Activated CD4-positive, alpha-beta T cell treated with anti-CD3 and anti-CD28 coated beads for 1 hour (primary cell): ENCODE measurements around the gene GIMAP4.
"Not testable (repeated sequence)": the region's sequence is repeated elsewhere in the genome, so short reads cannot be mapped to it uniquely, and the experiment has no call there.

ENCODE experiments used
- DNase-seq: peaks from one replicate; pipeline ENCODE4 v3.0.0-alpha.2; 2020

Gene GIMAP4

DNA sequence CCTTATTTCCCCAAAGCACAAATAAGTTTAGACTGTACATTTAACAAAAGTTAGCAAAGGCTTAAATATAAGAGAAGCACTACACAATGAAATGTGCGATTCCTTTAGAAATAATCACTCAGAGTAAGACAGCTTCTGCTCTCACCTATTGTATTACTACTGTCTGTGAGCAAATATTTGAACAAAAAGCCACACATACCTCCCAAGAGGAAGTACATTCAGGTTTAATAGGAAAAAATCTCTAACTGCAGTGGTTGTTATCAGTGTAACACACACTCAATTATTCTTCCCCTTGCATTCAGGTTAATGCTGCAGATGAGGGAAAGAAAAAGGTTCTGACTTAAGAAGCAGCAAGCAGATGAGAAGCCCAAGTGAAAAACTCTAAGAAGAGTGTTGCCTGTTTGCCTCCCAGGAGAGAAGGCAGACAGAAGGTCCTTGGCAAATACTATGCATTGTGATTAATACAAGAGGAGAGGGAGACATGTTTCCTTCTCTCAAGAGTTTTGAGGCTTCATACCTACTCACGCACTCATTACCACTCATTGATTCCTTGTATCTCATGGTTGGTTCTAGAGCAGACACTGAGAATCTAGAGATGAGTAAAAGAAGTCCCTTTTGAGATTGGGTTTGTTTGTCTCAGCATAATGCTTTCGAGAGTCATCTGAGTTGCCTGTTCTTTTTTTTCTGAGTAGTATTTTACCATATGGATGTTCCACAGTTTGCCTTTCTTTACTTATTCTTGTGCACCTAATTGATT, 13.6 kb downstream of the GIMAP4 start:
- no peak for DNase-seq

GRCh38 chr7:150585199-150585598, 18.0 kb downstream of the GIMAP4 start:
- no peak for DNase-seq

DNA sequence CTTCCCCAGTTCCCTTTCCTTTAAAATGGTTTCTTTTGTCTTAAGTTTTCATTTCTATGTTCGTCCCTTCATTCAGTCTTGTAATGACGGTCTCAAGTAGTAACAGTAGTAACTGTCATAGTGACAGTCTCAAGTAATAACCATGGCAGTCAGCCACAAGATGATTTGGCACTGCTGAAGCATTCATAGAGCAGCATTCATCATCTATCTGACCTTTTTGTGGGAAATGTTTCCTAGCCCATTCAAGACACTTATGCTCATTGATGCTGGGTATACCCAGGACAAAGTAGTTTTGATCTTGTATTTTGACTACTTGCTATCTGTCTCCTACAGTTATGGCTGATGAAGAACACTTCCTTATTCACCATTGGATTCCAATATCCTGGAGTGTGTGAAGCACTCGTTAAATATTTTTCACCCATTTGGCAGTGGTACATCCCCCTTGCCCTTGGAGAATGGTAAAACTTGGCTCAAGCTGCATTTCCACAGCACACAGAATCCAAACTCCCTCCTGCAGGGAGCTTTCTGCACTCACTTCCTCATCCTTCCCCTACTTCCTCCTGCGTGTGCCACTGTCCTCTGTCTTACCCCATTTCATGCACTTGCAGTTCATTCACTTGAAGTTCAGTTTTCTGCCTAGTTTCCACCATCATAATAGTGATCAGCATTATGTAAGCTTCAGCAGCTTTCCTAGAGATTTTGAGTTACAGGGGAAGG, 19.0 kb downstream of the GIMAP4 start:
- DNase-seq, result no peak

DNA sequence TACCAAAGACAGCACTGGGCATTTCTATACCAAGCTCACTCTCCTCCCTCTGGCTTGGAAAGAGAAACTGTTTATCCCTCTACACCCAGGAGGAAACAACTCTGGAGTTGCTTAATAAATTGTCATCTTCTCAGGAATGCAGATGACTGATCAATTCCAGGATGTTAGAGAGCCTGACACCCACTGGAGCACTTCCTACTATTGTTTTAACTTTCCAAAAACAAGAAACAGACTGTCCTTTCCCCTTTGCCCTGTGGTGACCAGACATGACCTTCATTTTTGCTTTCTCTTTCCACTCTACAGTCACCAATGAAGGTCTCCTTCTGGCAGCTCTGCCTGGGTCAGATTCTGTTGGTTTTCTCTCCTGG, 19.6 kb downstream of the GIMAP4 start:
- DNase-seq, result no peak

DNA sequence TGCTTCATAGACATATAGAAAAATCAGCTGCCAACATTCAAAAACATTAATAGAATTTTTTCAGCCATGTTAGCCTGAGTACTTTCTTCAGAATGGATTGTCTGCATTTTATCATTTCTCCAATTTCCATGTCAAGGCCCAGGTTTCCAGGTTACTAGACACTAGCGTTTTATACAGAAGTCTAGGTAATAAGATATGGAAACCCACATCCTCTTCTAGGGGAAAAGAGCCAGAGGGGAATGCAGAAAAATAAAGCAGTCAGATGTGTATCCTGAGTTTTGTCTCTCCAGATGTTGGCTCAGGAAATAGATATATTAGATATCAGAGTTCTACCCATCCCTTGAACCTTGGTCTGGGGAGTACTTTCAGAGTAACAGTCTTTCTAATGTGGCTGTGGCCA, 20.4 kb downstream of the GIMAP4 start:
- no peak for DNase-seq

GRCh38 chr7:150594805-150595204, 27.6 kb downstream of the GIMAP4 start:
- no peak for DNase-seq

DNA sequence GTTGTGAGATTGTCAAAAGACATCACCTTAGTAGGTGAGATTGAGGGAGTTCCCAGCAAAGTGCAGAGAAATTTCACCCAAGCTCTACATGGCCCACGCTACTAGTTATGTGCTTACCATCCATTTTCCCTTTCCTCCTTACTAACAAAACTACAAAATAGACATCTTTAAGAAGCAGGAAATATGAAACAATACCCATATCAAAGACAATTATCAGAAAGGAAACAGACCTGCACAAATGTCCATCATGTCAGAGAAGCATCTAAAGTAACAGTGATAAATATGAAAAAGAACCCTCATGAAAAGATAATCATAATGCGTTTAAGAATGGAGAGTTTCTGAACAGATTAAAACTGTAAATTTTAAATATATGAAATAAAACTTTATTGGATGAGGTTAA, 28.2 kb downstream of the GIMAP4 start:
- no peak for DNase-seq

DNA sequence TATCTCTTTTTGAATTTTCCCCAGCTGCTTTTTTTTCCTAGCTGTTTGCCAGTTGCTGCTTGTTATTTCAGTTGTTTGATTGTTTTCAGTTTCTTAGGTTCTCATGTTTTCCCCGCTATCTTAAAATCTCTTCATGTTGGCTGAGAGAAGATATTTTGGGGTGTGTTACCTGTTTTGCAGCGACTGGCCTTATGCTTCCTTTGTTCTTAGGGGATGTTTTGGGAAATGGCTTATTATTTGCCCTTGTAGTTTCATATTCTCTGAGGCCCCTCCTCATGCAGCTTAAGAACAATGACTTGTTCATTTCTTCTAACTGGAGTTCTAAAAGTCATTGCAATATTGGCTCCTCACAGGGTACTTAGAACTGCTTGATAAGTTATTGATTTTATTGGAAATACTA, 36.4 kb downstream of the GIMAP4 start:
- not testable (repeated sequence) for DNase-seq

GRCh38 chr7:150610233-150610632, 43.0 kb downstream of the GIMAP4 start:
- no peak for DNase-seq

GRCh38 chr7:150612925-150613324, 45.7 kb downstream of the GIMAP4 start:
- DNase-seq, result no peak

DNA sequence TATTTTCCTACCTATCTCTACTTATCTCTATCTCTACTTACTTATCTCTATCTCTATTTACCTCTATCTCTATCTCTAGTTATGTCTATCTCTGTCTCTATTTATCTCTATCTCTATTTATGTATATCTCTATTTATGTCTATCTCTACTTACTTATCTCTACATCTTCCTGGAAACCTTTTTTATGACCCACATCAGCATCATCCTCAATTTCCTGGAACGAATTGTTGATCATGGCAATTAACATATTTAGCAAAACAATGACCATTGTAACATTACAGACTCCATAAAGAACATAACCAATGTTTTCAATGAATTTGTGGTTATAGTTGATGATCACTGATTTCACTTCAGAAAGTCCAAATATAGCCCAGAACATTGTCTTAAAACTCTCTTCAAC, 46.7 kb downstream of the GIMAP4 start:
- no peak for DNase-seq

- DNase-seq, result not testable (repeated sequence)
Measured at GRCh38 chr7:150614426-150614825, 47.2 kb downstream of the GIMAP4 start.

- not testable (repeated sequence) for DNase-seq
Measured at GRCh38 chr7:150615221-150615755, 48.1 kb downstream of the GIMAP4 start.

DNA sequence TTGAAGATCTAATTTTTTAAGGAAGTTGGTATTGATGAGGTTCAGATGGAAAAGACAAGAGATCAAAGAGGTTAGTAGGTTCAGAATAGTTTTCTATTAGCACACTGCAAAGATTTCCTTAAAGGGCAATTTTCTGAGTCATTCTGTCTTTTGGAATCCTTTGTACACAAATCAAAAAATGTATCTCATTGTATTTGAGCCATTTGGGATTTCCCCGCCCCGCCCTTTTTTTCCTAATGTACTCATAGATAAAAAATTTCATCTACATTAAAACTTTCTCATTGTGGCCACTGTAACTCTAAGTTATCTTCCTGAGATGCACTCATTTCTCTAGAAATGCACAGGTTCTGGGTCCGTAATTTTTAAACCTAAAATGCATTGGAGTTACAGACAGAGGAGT, 52.9 kb downstream of the GIMAP4 start:
- no peak for DNase-seq

GRCh38 chr7:150620617-150621371, 53.6 kb downstream of the GIMAP4 start:
- no peak for DNase-seq

GRCh38 chr7:150621376-150621775, 54.2 kb downstream of the GIMAP4 start:
- DNase-seq, result no peak
